ENCODE results near the gene DNAI4. TPM values are rescaled to one million over a fixed set of nuclear protein-coding genes. Genes with fewer than 3 reads are reported as not detected.

Gene DNAI4
- total RNA-seq, 1 donor from 2014 or later: 7.0 TPM

DNA sequence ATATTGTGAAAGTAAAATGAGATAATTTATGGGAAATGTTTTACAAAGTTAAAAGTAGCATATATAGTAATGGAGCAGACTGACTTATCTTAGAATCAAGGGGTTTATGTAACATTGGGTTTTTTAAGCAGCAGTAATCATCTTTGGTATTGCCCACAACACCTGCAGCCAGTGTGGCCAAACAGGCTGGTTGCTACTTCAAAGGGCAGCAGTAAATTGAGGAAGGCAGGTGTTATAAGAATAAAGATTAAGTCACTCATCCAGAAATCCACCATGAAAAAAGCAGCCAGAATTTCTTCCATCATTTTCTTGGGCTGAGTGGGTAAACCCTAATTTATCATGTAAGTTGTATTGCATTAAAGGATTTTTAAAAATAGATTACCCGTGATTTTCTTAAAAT, 155.7 kb downstream of the DNAI4 start:
- no peak for DNase-seq (ENCODE audit: low spot score)

DNA sequence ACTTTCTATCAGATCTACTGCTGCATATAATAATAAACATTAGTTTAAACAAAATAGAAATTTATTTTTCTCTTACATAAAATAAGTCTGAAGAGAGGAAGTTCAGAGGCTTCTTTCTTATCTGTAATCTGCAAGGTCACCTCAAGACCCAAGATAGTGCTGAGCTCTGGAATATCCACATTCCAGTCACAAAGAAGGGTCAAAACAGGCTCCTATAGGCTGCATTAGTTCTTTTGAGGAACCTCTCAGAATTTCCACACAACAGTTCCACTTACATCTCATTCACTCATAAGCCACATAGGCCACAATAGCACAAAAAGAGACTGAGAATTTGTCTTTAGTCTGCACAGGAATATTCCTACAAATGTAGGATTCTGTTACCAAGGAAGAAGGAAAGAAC, 157.0 kb downstream of the DNAI4 start:
- DNase-seq (ENCODE audit: low spot score): no peak

DNA sequence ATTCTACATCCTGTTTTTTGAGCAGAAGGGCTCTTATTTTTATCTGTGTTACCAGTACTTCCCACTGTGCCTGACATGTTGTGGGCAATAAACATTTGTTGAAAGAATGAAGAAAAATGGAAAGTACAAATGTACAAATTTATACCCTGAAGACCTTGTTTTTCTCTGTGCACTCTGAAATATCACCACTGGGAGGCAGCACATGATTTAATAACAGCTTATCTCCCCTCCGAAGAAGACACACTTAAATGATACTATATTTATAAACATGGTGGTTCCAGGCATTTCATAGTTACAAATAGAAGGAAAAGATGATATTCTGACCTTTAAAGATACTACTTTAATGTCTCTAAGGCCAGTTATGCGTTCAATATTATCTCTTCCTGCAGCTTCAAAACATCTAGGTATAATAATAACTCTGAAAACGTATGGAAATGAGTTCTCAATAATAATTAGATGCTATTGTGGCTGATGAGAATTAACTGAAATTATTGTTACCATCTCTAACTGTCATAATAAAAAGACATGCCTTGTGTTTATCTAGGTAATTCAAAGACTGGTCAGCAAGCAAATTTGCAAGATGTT, 159.6 kb downstream of the DNAI4 start:
- DNase-seq (ENCODE audit: low spot score): no peak

Other genes with a start within 250 kb of the DNAI4 start
- gene DYNLT5, start 172.4 kb downstream of the DNAI4 start, total RNA-seq: 1.7 TPM
- gene INSL5, start 123.6 kb downstream of the DNAI4 start, total RNA-seq: not detected
- 33.3 TPM for gene MIER1, start 134 bp upstream of the DNAI4 start, total RNA-seq
- 7.4 TPM for gene SLC35D1, start 129.3 kb upstream of the DNAI4 start, total RNA-seq
- gene C1orf141, start 210.1 kb upstream of the DNAI4 start, total RNA-seq: not detected
- gene IL23R, start 241.6 kb upstream of the DNAI4 start, total RNA-seq: not detected

Measured in mesenteric fat pad (tissue), 1 donor.